H1 (cell line): Measurements from ENCODE around the gene MAP2K5. TPM values are rescaled to one million over a fixed set of nuclear protein-coding genes. Genes with fewer than 3 reads are reported as not detected.

Source experiments
- MAFK ChIP-seq: IDR thresholded peaks from 2 replicates; pipeline ENCODE4 v1.6.1; 2012; ENCODE audit warnings: low read depth, mild to moderate bottlenecking, improper control_type of control experiment, low read length
- SIRT6 ChIP-seq: IDR thresholded peaks from one replicate; pipeline ENCODE4 v1.7.1; 2012; ENCODE audit warnings: low read length, inconsistent platforms
- SP1 ChIP-seq: IDR thresholded peaks from 2 replicates; pipeline ENCODE4 v1.6.1; 2011; ENCODE audit warnings: low read depth, low read length
- polyA plus RNA-seq, 7 experiments: library from polyadenylated mRNA; depleted of rRNA in 3 of 7; stranded (reverse) in 5 of 7; unstranded in 2 of 7; fragments of >200 nt in 5 of 7; fragments of 200-250 nt in 2 of 7; gene quantifications; 1 replicate in 5 of 7; 2 replicates in 1 of 7; 4 replicates in 1 of 7; pipeline versions ENCODE4 v1.2.1 to v1.2.3, GENCODE V29; 2011 to 2013; ENCODE audit warnings: missing spikeins in 2 of 7, mixed read lengths in 2 of 7
- total RNA-seq: library from RNA; stranded (reverse); fragmentation: NEBNext Ultra II Directional; extraction: Animal tissue kit (Norgen Biotek cat#: 25700); gene quantifications from 2 replicates; pipeline ENCODE4 v1.2.1, GENCODE V29; 2021

MAP2K5 gene
- total and polyA plus RNA-seq, 2 of the 8 experiments (the other 6 are each of a cell fraction or from before 2014, with no cell fraction given), result 4.4 to 15.8 TPM

GRCh38 chr15:67741308-67741707, 198.8 kb downstream of the MAP2K5 start (continued):
- no peak for TF ChIP-seq MAFK
- no peak for TF ChIP-seq SIRT6
- no peak for TF ChIP-seq SP1
- TF ChIP-seq, all 59 proteins: peak for 0
